Cardiac muscle cell (in vitro differentiated cells and primary cell): Measurements from ENCODE around the gene KDM2A. TPM values are rescaled to one million over a fixed set of nuclear protein-coding genes. Genes with fewer than 3 reads are reported as not detected.
"Not testable (repeated sequence)": the region's sequence is repeated elsewhere in the genome, so short reads cannot be mapped to it uniquely, and the experiment has no call there.

Experiments
- DNase-seq, 2 donors: peaks; one replicate each; pipeline versions ENCODE4 v3.0.0 to v3.0.0-alpha.2; 2010 to 2017; ENCODE audit warnings: low read depth in 1 of 2, low spot score in 1 of 2
- H3K27ac ChIP-seq: fragments of 200-600 bp; sonication (generic); 2 replicates; pipeline ENCODE4 v1.5.1; 2016
- H3K27me3 ChIP-seq: fragments of 200-600 bp; sonication (generic); 2 replicates; pipeline ENCODE4 v1.6.0; 2016; ENCODE audit warnings: control low read depth
- H3K36me3 ChIP-seq: fragments of 200-600 bp; sonication (generic); 2 replicates; pipeline ENCODE4 v1.5.1; 2016; ENCODE audit warnings: control low read depth
- H3K4me1 ChIP-seq: fragments of 200-600 bp; sonication (generic); 2 replicates; pipeline ENCODE4 v1.8.1; 2017; ENCODE audit warnings: low read depth, mild to moderate bottlenecking, mixed run types
- H3K4me3 ChIP-seq: fragments of 200-600 bp; sonication (generic); 2 replicates; pipeline ENCODE4 v1.5.1; 2016; ENCODE audit warnings: mild to moderate bottlenecking
- H3K9me3 ChIP-seq: fragments of 200-600 bp; sonication (generic); 2 replicates; pipeline ENCODE4 v1.5.1; 2017; ENCODE audit warnings: low read depth, mild to moderate bottlenecking, control low read depth
- polyA plus RNA-seq: library from polyadenylated mRNA; unstranded; fragments of >200 nt; fragmentation: Nextera tagmentation; extraction: Ambion mirVana; gene quantifications from 2 replicates; pipeline ENCODE4 v1.2.1, GENCODE V29; 2016
- total RNA-seq: library from RNA; depleted of rRNA; stranded (reverse); fragments of >200 nt; gene quantifications from 2 replicates; pipeline ENCODE4 v1.2.3, GENCODE V29; 2016
- TF ChIP-seq, protein P1 (sequence below): IDR thresholded peaks from 2 replicates; pipeline ENCODE4 v1.5.1; 2012; ENCODE audit warnings: low read depth, mild to moderate bottlenecking, low read length

The KDM2A gene
- total and polyA plus RNA-seq, 2 experiments from 2014 or later: 17.6 to 37.8 TPM

- H3K4me3 ChIP-seq: no peak overlapping the region
- H3K9me3 ChIP-seq: no peaks in the 10 kb centered on the region
- no peaks in the 10 kb centered on the region for H3K36me3 ChIP-seq
- no peak for DNase-seq
- no peaks in the 10 kb centered on the region for H3K27me3 ChIP-seq
- TF ChIP-seq, protein P1, sequence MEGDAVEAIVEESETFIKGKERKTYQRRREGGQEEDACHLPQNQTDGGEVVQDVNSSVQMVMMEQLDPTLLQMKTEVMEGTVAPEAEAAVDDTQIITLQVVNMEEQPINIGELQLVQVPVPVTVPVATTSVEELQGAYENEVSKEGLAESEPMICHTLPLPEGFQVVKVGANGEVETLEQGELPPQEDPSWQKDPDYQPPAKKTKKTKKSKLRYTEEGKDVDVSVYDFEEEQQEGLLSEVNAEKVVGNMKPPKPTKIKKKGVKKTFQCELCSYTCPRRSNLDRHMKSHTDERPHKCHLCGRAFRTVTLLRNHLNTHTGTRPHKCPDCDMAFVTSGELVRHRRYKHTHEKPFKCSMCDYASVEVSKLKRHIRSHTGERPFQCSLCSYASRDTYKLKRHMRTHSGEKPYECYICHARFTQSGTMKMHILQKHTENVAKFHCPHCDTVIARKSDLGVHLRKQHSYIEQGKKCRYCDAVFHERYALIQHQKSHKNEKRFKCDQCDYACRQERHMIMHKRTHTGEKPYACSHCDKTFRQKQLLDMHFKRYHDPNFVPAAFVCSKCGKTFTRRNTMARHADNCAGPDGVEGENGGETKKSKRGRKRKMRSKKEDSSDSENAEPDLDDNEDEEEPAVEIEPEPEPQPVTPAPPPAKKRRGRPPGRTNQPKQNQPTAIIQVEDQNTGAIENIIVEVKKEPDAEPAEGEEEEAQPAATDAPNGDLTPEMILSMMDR: no peak
- no peaks in the 10 kb centered on the region for H3K4me1 ChIP-seq
- no peak overlapping the region for H3K27ac ChIP-seq
These were observed 43.9 kb downstream of the KDM2A start for GRCh38 chr11:67163006-67163405.

GRCh38 chr11:67165623-67166022 is 46.6 kb downstream of the KDM2A start:
- H3K27me3 ChIP-seq: no peaks in the 10 kb centered on the region
- no peak overlapping the region for H3K27ac ChIP-seq
- TF ChIP-seq, protein P1: no peak
- no peaks in the 10 kb centered on the region for H3K36me3 ChIP-seq
- H3K4me1 ChIP-seq: no peaks in the 10 kb centered on the region
- no peaks in the 10 kb centered on the region for H3K9me3 ChIP-seq
- no peak overlapping the region for H3K4me3 ChIP-seq
- no peak for DNase-seq

DNA sequence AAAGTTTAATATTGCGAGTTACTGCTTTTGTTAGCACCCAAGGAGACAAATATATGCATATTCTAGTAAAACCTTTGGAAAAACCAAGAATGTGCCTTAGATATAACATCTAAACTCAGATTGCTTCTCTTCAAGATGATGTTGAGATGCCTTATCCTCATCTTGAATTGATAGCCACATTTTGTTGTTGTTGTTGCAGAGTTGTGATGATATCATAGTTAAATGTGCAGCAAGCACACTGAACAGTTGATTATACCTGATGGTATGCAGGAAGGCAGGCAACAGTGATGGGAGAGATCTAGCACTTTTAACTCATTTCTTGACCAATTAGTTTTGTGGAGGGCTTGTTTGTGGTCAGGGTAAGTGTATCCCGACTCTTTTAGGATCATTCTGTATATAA is 48.0 kb downstream of the KDM2A start:
- Histone ChIP-seq H3K4me1 (no peaks in the 10 kb centered on the region), H3K4me3 (no peak overlapping the region), H3K27me3 (no peaks in the 10 kb centered on the region), H3K27ac (no peak overlapping the region), H3K9me3 (no peaks in the 10 kb centered on the region), H3K36me3 (no peaks in the 10 kb centered on the region)
- TF ChIP-seq, protein P1: no peak
- no peak for DNase-seq

- Histone ChIP-seq H3K4me1 (no peaks in the 10 kb centered on the region), H3K27me3 (no peaks in the 10 kb centered on the region), H3K4me3 (no peak overlapping the region), H3K9me3 (no peaks in the 10 kb centered on the region), H3K27ac (no peak overlapping the region), H3K36me3 (no peaks in the 10 kb centered on the region)
- TF ChIP-seq, protein P1: no peak
- DNase-seq: no peak
These were observed 48.7 kb downstream of the KDM2A start for GRCh38 chr11:67167719-67168118.

DNA sequence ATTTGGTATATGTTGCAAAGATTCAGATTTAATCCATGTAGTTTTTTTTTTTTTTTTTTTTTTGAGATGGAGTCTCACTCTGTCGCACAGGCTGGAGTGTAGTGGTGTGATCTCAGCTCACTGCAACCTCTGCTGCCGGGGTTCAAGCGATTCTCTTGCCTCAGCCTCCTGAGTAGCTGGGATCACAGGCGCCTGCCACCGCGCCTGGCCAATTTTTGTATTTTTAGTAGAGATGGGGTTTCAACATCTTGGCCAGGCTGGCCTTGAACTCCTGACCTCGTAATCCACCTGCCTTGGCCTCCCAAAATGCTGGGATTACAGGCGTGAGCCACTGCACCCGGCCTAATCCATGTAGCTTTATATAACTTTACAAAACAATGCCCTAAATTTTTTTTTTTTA is 49.8 kb downstream of the KDM2A start:
- DNase-seq, H3K4me3 ChIP-seq, H3K36me3 ChIP-seq, H3K27ac ChIP-seq, H3K27me3 ChIP-seq, H3K4me1 ChIP-seq, H3K9me3 ChIP-seq: not testable (repeated sequence)

DNA sequence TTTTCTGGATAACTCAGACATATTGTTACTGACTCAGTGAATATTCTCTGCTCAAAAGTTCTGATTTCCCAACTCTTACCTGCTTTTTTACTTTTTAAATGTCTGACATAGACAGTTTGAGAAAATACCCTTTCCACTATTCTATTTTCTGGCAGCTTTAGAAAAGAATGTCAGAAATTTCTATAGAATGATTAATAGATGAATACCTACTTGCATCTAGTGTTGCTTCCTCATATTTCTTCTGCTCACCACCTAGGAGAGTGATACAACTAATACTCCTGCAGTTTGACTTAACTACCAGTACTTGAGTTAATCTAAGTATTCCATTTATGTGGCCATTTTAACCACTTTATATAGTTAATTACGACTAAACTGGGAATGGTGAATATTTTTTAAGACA is 55.2 kb downstream of the KDM2A start:
- H3K4me1 ChIP-seq: peaks cover 3% of the 10 kb centered on the region
- TF ChIP-seq, protein P1: no peak
- no peak overlapping the region for H3K4me3 ChIP-seq
- H3K27ac ChIP-seq: no peak overlapping the region
- DNase-seq: no peak
- no peaks in the 10 kb centered on the region for H3K36me3 ChIP-seq
- H3K9me3 ChIP-seq: no peaks in the 10 kb centered on the region
- H3K27me3 ChIP-seq: no peaks in the 10 kb centered on the region
